ENCODE results near the gene LSM4.
"Not testable (repeated sequence)": the region's sequence is repeated elsewhere in the genome, so short reads cannot be mapped to it uniquely, and the experiment has no call there.

- not testable (repeated sequence) for TF ChIP-seq CTCF, POLR2A, EP300 (IDR thresholded peaks at IDR 0.05)
Observed at GRCh38 chr19:18354743-18355142, 31.9 kb upstream of the LSM4 start.
